GM21529 (cell line): ENCODE data around the gene LASP1NB.
"Not testable (repeated sequence)": the region's sequence is repeated elsewhere in the genome, so short reads cannot be mapped to it uniquely, and the experiment has no call there.

Experiments
- ATAC-seq: cut with Tn5 transposase; IDR thresholded peaks from one replicate; pipeline ENCODE4 v1.9.1; 2021; ENCODE audit not compliant: unreplicated experiment

The LASP1NB gene

GRCh38 chr17:38916771-38917170, 8.6 kb upstream of the LASP1NB start:
- ATAC-seq: no peak

- no peak for ATAC-seq
Observed at GRCh38 chr17:38917259-38917658, 8.2 kb upstream of the LASP1NB start.

GRCh38 chr17:38918129-38918913, 7.1 kb upstream of the LASP1NB start:
- ATAC-seq: no peak

- ATAC-seq: no peak
Observed at GRCh38 chr17:38918916-38919315, 6.5 kb upstream of the LASP1NB start.

- ATAC-seq: no peak
Observed at GRCh38 chr17:38919316-38920078, 5.9 kb upstream of the LASP1NB start.

DNA sequence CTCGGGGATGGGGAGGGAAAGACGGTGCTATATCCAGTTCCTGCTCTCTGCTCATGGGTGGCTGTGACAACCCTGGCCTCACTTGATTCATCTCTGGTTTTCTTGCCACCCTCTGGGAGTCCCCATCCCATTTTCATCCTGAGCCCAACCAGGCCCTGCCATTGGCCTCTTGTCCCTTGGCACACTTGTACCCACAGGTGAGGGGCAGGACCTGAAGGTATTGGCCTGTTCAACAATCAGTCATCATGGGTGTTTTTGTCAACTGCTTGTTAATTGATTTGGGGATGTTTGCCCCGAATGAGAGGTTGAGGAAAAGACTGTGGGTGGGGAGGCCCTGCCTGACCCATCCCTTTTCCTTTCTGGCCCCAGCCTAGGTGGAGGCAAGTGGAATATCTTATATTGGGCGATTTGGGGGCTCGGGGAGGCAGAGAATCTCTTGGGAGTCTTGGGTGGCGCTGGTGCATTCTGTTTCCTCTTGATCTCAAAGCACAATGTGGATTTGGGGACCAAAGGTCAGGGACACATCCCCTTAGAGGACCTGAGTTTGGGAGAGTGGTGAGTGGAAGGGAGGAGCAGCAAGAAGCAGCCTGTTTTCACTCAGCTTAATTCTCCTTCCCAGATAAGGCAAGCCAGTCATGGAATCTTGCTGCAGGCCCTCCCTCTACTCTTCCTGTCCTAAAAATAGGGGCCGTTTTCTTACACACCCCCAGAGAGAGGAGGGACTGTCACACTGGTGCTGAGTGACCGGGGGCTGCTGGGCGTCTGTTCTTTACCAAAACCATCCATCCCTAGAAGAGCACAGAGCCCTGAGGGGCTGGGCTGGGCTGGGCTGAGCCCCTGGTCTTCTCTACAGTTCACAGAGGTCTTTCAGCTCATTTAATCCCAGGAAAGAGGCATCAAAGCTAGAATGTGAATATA, 4.8 kb upstream of the LASP1NB start:
- no peak for ATAC-seq

DNA sequence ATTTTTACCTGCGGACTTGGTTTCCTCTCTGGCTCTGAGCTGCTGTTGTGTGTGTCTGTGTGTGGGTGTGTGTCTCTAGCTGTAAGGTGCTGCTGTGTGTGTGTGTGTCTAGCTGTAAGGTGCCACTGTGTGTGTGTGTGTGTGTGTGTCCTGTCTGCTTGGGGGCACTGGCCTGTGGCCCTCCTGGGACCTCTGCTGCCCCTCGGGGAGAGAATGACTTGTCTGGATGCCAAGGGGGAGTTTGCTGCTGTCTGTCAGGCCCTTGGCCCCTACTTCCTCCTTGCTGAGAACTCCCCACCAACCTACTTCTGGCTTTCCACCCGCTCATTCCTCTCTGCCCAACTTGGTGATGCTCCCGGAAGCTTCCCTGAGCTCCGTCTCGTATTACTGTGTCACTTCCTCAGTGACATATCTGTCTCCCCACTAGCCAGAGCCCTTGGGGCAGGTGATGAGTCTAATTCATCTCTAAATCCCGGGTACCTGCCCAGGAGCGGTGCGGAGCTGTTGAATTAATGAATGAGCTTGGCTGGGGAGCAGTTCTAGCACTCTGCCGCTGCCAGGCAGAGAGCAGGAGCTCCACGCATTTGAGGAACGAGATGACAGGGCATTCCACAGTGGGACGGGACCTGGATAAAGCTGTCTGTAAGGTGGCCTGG, 3.5 kb upstream of the LASP1NB start:
- ATAC-seq: no peak

- ATAC-seq: no peak
Observed at GRCh38 chr17:38922538-38923297, 2.7 kb upstream of the LASP1NB start.

DNA sequence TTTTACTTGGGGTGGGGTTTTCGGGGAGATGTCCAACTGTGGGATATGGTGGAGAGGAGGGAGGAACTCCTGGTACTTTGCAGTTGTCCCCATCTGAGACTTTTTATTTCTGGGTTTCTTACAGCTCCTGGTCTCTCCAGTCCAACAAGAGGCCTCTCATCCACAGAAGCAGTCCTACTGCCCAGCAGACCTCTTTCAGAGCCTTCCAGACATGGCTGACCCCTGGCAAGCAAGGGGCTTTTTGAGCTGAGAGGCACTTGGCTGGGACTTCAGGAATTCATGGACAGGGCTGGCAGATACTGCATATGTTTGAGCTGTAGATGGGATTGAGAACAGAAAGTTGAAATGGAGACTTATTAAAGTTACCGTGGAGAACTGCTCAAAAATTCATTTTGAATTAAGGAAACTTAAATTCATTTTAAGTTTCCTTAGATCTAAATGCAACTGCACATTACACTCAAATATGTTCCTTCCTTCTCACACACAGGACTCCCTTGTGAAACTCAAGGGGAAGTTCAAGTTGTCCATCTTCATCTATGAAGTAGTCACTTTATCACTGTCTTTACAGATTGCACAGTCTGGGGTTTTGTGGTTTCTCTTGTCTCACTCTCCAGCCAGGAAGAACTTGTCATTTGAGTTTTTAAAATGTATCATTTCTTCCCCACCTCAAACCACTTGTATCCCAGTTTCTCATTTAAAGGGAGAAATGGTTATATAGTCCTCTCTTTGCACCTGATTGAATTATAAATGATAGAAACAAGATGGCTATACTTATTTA, 1.1 kb downstream of the LASP1NB start:
- no peak for ATAC-seq

DNA sequence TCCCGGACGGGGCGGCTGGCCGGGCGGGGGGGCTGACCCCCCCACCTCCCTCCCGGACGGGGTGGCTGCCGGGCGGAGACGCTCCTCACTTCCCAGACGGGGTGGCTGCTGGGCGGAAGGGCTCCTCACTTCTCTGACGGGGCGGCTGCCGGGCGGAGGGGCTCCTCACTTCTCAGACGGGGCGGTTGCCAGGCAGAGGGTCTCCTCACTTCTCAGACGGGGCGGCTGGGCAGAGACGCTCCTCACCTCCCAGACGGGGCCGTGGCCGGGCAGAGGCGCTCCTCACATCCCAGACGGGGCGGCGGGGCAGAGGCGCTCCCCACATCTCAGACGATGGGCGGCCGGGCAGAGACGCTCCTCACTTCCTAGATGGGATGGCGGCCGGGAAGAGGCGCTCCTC, 5.4 kb downstream of the LASP1NB start:
- ATAC-seq: not testable (repeated sequence)

DNA sequence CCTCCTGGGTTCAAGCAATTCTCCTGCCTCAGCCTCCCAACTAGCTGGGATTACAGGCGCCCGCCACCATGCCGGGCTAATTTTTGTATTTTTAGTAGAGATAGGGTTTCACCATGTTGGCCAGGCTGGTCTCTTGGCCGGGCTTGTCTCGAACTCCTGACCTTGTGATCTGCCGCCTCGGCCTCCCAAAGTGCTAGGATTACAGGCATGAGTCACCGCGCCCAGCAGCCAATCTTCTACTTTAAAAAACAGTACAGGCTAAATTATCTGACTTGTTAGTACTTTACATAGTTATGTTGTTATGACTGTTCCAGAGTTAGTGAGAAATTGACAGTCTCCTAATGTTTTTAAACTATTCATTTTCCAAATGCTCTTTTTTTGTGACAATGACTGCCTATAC, 8.5 kb downstream of the LASP1NB start:
- not testable (repeated sequence) for ATAC-seq

GRCh38 chr17:38939987-38940386, 14.6 kb downstream of the LASP1NB start:
- ATAC-seq: no peak

DNA sequence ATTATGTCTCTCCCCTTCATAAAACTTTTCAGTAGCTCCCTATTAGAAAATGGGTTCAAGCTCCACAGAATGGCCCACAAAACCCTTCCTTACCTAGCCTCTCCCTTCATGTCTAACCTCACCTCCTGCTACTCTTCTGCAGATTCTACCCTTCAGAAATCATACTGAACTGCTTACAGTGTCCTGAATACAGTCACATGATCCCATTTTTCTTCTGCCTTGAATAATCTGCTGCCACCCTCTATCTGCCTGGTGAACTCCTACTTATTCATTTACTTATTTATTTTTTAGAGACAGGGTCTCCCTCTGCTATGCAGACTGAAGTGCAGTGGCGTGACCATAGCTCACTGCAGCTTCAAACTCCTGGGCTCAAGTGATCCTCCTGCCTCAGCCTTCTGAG, 15.0 kb downstream of the LASP1NB start:
- ATAC-seq: no peak

DNA sequence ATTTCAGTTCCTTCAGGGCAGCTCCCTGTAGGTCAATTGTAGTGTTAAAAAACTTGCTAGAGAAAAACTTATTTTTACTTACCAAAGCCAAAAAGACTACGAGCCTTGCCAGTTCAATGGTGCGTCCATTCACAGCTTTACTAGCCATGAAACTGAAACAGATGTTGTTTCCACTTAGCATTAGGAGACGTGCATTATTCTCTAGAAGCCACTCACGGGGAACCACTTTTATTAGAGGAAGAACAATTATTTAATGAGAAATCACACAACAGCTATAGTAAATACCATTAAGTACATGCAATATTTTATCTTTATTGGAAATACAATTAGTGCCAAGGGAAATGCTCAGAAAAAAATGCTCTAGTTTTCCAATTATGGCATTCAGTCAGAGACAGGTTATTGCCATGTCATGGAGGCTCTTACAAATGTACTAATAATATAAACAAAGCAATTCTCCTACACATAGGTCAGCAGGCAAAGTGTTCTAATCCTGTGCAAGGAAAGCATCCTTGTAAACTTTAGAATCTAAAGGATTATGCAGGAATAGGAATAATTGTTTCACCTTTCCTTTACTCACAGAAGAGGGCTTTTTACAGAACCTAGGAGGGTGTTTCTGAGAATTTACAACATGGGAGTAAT, 17.4 kb downstream of the LASP1NB start:
- ATAC-seq: no peak

- ATAC-seq: no peak
Observed at GRCh38 chr17:38943607-38944006, 18.2 kb downstream of the LASP1NB start.

GRCh38 chr17:38947189-38947588, 21.8 kb downstream of the LASP1NB start:
- ATAC-seq: no peak

DNA sequence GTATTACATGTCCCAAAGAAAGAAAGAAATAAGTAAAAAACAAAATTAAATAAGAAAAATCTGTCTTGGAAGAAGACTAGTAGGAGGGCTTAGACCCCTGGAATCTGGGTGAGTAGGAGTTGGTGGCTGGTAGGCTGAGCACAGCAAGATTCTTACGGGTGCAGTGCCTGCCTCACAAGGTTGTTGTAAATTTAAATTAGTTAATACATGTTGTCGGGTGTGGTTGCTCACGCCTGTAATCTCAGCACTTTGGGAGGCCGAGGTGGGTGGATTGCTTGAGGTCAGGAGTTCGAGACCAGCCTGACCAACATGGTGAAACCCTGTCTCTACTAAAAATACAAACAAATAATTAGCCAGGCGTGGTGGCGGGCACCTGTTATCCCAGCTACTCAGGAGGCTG, 28.4 kb downstream of the LASP1NB start:
- ATAC-seq: not testable (repeated sequence)

DNA sequence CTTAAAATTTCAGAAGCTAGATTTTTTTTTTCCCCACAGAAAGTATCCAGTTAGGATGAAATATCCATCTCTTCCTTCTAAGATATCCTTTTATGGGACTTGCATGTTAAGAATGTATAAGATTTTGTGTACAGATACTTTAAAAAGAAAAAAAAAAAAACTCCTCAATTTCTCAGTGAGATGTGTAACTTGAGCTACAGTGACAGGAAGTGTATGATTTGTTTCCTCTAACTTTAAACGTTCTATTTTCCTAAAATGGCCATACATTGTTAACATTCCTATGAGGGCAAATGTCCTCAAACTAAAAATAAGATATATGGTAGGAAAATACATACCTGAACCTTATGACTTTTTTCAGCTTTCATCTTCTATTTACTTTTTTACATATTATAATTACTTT, 32.9 kb downstream of the LASP1NB start:
- no peak for ATAC-seq

GRCh38 chr17:38958756-38959155, 33.3 kb downstream of the LASP1NB start:
- no peak for ATAC-seq
